GM23338 (cell line): ENCODE data around the gene MYO5A. TPM values are rescaled to one million over a fixed set of nuclear protein-coding genes. Genes with fewer than 3 reads are reported as not detected.

Experiments
- ATAC-seq: fragments of 200-7000 bp; cut with Tn5 transposase; 3 replicates; pipeline ENCODE4 v1.9.1; 2020
- DNase-seq: peaks from one replicate; pipeline ENCODE4 v3.0.0-alpha.2; 2015; ENCODE audit warnings: low spot score
- H2AFZ ChIP-seq: fragments of 200-600 bp; sonication (generic); 2 replicates; pipeline ENCODE4 v1.8.0; 2016; ENCODE audit warnings: antibody characterized with exemption, mild to moderate bottlenecking, moderate library complexity
- H3F3A ChIP-seq: fragments of 200-600 bp; sonication (generic); replicated peaks from 2 replicates; pipeline ENCODE4 v1.8.0; 2017; ENCODE audit warnings: antibody characterized with exemption, mixed run types, low read depth
- H3K27ac ChIP-seq: fragments of 200-600 bp; sonication (generic); 2 replicates; pipeline ENCODE4 v1.6.1; 2016; ENCODE audit warnings: low read depth
- H3K27me3 ChIP-seq: fragments of 200-600 bp; sonication (generic); 2 replicates; pipeline ENCODE4 v1.8.0; 2016; ENCODE audit warnings: mild to moderate bottlenecking, mixed run types, moderate library complexity; ENCODE audit not compliant: insufficient read depth
- H3K36me3 ChIP-seq: fragments of 200-600 bp; sonication (generic); 2 replicates; pipeline ENCODE4 v1.8.0; 2016; ENCODE audit warnings: mild to moderate bottlenecking; ENCODE audit not compliant: insufficient read depth
- H3K4me1 ChIP-seq: fragments of 200-600 bp; sonication (generic); 2 replicates; pipeline ENCODE4 v1.8.0; 2016; ENCODE audit warnings: mild to moderate bottlenecking, moderate library complexity; ENCODE audit not compliant: insufficient read depth
- H3K4me2 ChIP-seq: fragments of 200-600 bp; sonication (generic); 2 replicates; pipeline ENCODE4 v1.7.1; 2017; ENCODE audit warnings: mixed run types
- H3K4me3 ChIP-seq: fragments of 200-600 bp; sonication (generic); 2 replicates; pipeline ENCODE4 v1.6.1; 2016; ENCODE audit warnings: mixed run types
- H3K79me2 ChIP-seq: fragments of 200-600 bp; sonication (generic); replicated peaks from 2 replicates; pipeline ENCODE4 v1.8.0; 2017; ENCODE audit warnings: mild to moderate bottlenecking; ENCODE audit not compliant: insufficient read depth
- H3K9me2 ChIP-seq: fragments of 200-600 bp; sonication (generic); 2 replicates; pipeline ENCODE4 v1.8.0; 2017; ENCODE audit not compliant: insufficient read depth
- H4K20me1 ChIP-seq: fragments of 200-600 bp; sonication (generic); replicated peaks from 2 replicates; pipeline ENCODE4 v1.8.0; 2017; ENCODE audit warnings: mild to moderate bottlenecking; ENCODE audit not compliant: insufficient read depth
- H3K27ac Mint-ChIP-seq: 2 replicates; pipeline ENCODE4 v1.8.0; 2020; ENCODE audit warnings: inconsistent platforms, mild to moderate bottlenecking, moderate library complexity, mixed read lengths
- H3K27me3 Mint-ChIP-seq: 3 replicates; pipeline ENCODE4 v1.8.0; 2022; ENCODE audit warnings: low read depth, mild to moderate bottlenecking, moderate library complexity, mixed read lengths, inconsistent platforms; ENCODE audit not compliant: insufficient read depth, poor library complexity
- H3K36me3 Mint-ChIP-seq: 3 replicates; pipeline ENCODE4 v1.8.0; 2021; ENCODE audit warnings: low read depth, mild to moderate bottlenecking, inconsistent platforms, moderate library complexity, mixed read lengths
- H3K4me1 Mint-ChIP-seq: 3 replicates; pipeline ENCODE4 v1.8.0; 2020; ENCODE audit warnings: mild to moderate bottlenecking, inconsistent platforms, mixed read lengths
- H3K4me3 Mint-ChIP-seq: 3 replicates; pipeline ENCODE4 v1.8.0; 2021; ENCODE audit warnings: moderate library complexity, mild to moderate bottlenecking, inconsistent platforms, mixed read lengths
- H3K9me3 Mint-ChIP-seq: 3 replicates; pipeline ENCODE4 v1.8.0; 2020; ENCODE audit warnings: moderate library complexity, mild to moderate bottlenecking, inconsistent platforms, mixed read lengths
- ETS1 ChIP-seq: IDR thresholded peaks from 2 replicates; pipeline ENCODE4 v1.6.1; 2016; ENCODE audit warnings: antibody characterized with exemption
- EZH2 ChIP-seq: fragments of 200-600 bp; sonication (generic); IDR thresholded peaks from one replicate; pipeline ENCODE4 v1.8.0; 2017; ENCODE audit warnings: antibody characterized with exemption, mild to moderate bottlenecking, low read depth; ENCODE audit not compliant: unreplicated experiment
- JUNB ChIP-seq: IDR thresholded peaks from one replicate; pipeline ENCODE4 v1.6.1; 2016; ENCODE audit warnings: antibody characterized with exemption; ENCODE audit not compliant: unreplicated experiment
- NANOG ChIP-seq: IDR thresholded peaks from 2 replicates; pipeline ENCODE4 v1.6.1; 2016; ENCODE audit warnings: antibody characterized with exemption, borderline replicate concordance
- POLR2AphosphoS5 ChIP-seq: IDR thresholded peaks from 2 replicates; pipeline ENCODE4 v1.6.1; 2016; ENCODE audit warnings: antibody characterized with exemption, low read depth
- REST ChIP-seq: IDR thresholded peaks from one replicate; pipeline ENCODE4 v1.6.1; 2018; ENCODE audit warnings: antibody characterized with exemption; ENCODE audit not compliant: unreplicated experiment
- STAT1 ChIP-seq: IDR thresholded peaks from one replicate; pipeline ENCODE4 v1.6.1; 2016; ENCODE audit warnings: antibody characterized with exemption; ENCODE audit not compliant: unreplicated experiment
- ZNF114 ChIP-seq: fragments of 250-450 bp; sonication (Bioruptor Pico); IDR thresholded peaks from 2 replicates; pipeline ENCODE4 v1.5.0; 2020; ENCODE audit warnings: mild to moderate bottlenecking, moderate library complexity
- ZNF462 ChIP-seq: fragments of 250-450 bp; sonication (Bioruptor Pico); IDR thresholded peaks from 2 replicates; pipeline ENCODE4 v1.5.0; 2020; ENCODE audit warnings: mild to moderate bottlenecking, moderate library complexity
- polyA plus RNA-seq: library from polyadenylated mRNA; unstranded; fragments of >200 nt; fragmentation: Nextera tagmentation; extraction: Ambion mirVana; gene quantifications from 2 replicates; pipeline ENCODE4 v1.2.1, GENCODE V29; 2016
- total RNA-seq: library from RNA; depleted of rRNA; stranded (reverse); fragments of >200 nt; shearing (Covaris generic); gene quantifications from 2 replicates; pipeline ENCODE4 v1.2.3, GENCODE V29; 2014

Gene MYO5A
- total and polyA plus RNA-seq, 2 experiments from 2014 or later: 5.7 to 31.8 TPM

GRCh38 chr15:52527911-52528563 lies 643 bp downstream of the MYO5A start:
- no peaks in the 10 kb centered on the region for H3K36me3 ChIP-seq
- Mint-ChIP-seq H3K4me3 (peak overlapping the region; percentile 94), H3K27ac (no peak overlapping the region), H3K9me3 (no peaks in the 10 kb centered on the region), H3K36me3 (no peaks in the 10 kb centered on the region; the same call in 2 of the 3 replicates), H3K27me3 (peaks cover 39% of the 10 kb centered on the region), H3K4me1 (peaks cover 20% of the 10 kb centered on the region)
- H2AFZ ChIP-seq: peak overlapping the region; percentile 92
- H3K9me2 ChIP-seq: no peaks in the 10 kb centered on the region
- H3K4me2 ChIP-seq: peak overlapping the region; percentile 94
- H3K79me2 ChIP-seq: peaks cover 43% of the 10 kb centered on the region
- ATAC-seq (peak; percentile 11), DNase-seq (peak; percentile 45)
- peaks cover 24% of the 10 kb centered on the region for H3F3A ChIP-seq
- H3K4me1 ChIP-seq: peaks cover 19% of the 10 kb centered on the region
- H3K27me3 ChIP-seq: peaks cover 50% of the 10 kb centered on the region
- peak overlapping the region; percentile 93 for H3K4me3 ChIP-seq
- no peak overlapping the region for H3K27ac ChIP-seq
- TF ChIP-seq POLR2AphosphoS5 (no peak), NANOG (no peak), JUNB (no peak)
- H4K20me1 ChIP-seq: peaks cover 5% of the 10 kb centered on the region

- Mint-ChIP-seq H3K27ac (no peak overlapping the region), H3K9me3 (no peaks in the 10 kb centered on the region), H3K4me3 (peak overlapping the region; percentile 94), H3K36me3 (no peaks in the 10 kb centered on the region; the same call in 2 of the 3 replicates), H3K27me3 (peaks cover 39% of the 10 kb centered on the region), H3K4me1 (peaks cover 26% of the 10 kb centered on the region)
- Histone ChIP-seq H3K4me2 (peak overlapping the region; percentile 94), H3K4me3 (peak overlapping the region; percentile 93), H3K36me3 (no peaks in the 10 kb centered on the region), H3K4me1 (peaks cover 24% of the 10 kb centered on the region), H4K20me1 (peaks cover 5% of the 10 kb centered on the region), H3F3A (peaks cover 24% of the 10 kb centered on the region), H2AFZ (no peak overlapping the region), H3K27ac (no peak overlapping the region), H3K9me2 (no peaks in the 10 kb centered on the region), H3K79me2 (peaks cover 46% of the 10 kb centered on the region), H3K27me3 (peaks cover 47% of the 10 kb centered on the region)
- ATAC-seq (no peak), DNase-seq (no peak)
- no peak for TF ChIP-seq ETS1
- TF ChIP-seq ZNF462: no peak
- TF ChIP-seq EZH2: no peak
- no peak for TF ChIP-seq REST
- no peak for TF ChIP-seq ZNF114 (CRISPR knock-in tag)
- no peak for TF ChIP-seq POLR2AphosphoS5
- TF ChIP-seq NANOG: no peak
- TF ChIP-seq STAT1: no peak
Measured at GRCh38 chr15:52527196-52527910, 1.3 kb downstream of the MYO5A start.
